ENCODE data around the gene ZNF212.

Gene ZNF212

GRCh38 chr7:149252378-149252777, 12.9 kb downstream of the ZNF212 start:
- no peak overlapping the region for H3K4me3 ChIP-seq (ENCODE audit: low read length)
- no peak overlapping the region for H3K4me2 ChIP-seq (ENCODE audit: low read length)
- H3K4me1 ChIP-seq (ENCODE audit: control insufficient read depth, low read length), result peaks cover 9% of the 10 kb centered on the region
- no peaks in the 10 kb centered on the region for H3K9me2 ChIP-seq (replicated peaks; ENCODE audit: control insufficient read depth, low read length)
- H3K79me2 ChIP-seq (ENCODE audit: control insufficient read depth, low read length), result peaks cover 18% of the 10 kb centered on the region
- H3K36me3 ChIP-seq (ENCODE audit: control insufficient read depth, low read length), result peaks cover 59% of the 10 kb centered on the region
- H3K27me3 ChIP-seq (ENCODE audit: control insufficient read depth, low read length), result no peaks in the 10 kb centered on the region
- TF ChIP-seq EZH2phosphoT487 (IDR thresholded peaks at IDR 0.05; ENCODE audit: borderline replicate concordance, low read length) (no peak), CTCF (IDR thresholded peaks at IDR 0.05; ENCODE audit: low read depth, low read length, poor library complexity, severe bottlenecking) (no peak)
- no peaks in the 10 kb centered on the region for H3K9me3 ChIP-seq (ENCODE audit: control insufficient read depth, insufficient read depth, low read length)
- no peak overlapping the region for H3K27ac ChIP-seq (ENCODE audit: low read depth, low read length)
- no peaks in the 10 kb centered on the region for H4K20me1 ChIP-seq (ENCODE audit: control insufficient read depth, insufficient read depth, low read depth, low read length)
- 0 out of 2 replicates have a peak, but pooled peaks cover 4% of the 10 kb centered on the region for H3F3A ChIP-seq (ENCODE audit: control insufficient read depth, insufficient read depth)

GRCh38 chr7:149253665-149254064, 14.2 kb downstream of the ZNF212 start:
- TF ChIP-seq EZH2phosphoT487 (IDR thresholded peaks at IDR 0.05; ENCODE audit: borderline replicate concordance, low read length) (no peak), CTCF (IDR thresholded peaks at IDR 0.05; ENCODE audit: low read depth, low read length, poor library complexity, severe bottlenecking) (no peak)
- Histone ChIP-seq H4K20me1 (ENCODE audit: control insufficient read depth, insufficient read depth, low read depth, low read length) (no peaks in the 10 kb centered on the region), H3F3A (ENCODE audit: control insufficient read depth, insufficient read depth) (peaks cover 11% of the 10 kb centered on the region), H3K4me1 (ENCODE audit: control insufficient read depth, low read length) (peaks cover 1% of the 10 kb centered on the region), H3K27ac (ENCODE audit: low read depth, low read length) (no peak overlapping the region), H3K79me2 (ENCODE audit: control insufficient read depth, low read length) (peaks cover 6% of the 10 kb centered on the region), H3K9me2 (replicated peaks; ENCODE audit: control insufficient read depth, low read length) (no peaks in the 10 kb centered on the region), H3K9me3 (ENCODE audit: control insufficient read depth, insufficient read depth, low read length) (no peaks in the 10 kb centered on the region), H3K27me3 (ENCODE audit: control insufficient read depth, low read length) (no peaks in the 10 kb centered on the region), H3K4me3 (ENCODE audit: low read length) (no peak overlapping the region), H3K4me2 (ENCODE audit: low read length) (no peak overlapping the region), H3K36me3 (ENCODE audit: control insufficient read depth, low read length) (peaks cover 53% of the 10 kb centered on the region)

- Histone ChIP-seq H3K4me2 (ENCODE audit: low read length) (no peak overlapping the region), H3K36me3 (ENCODE audit: control insufficient read depth, low read length) (peaks cover 53% of the 10 kb centered on the region), H3K4me3 (ENCODE audit: low read length) (no peak overlapping the region), H4K20me1 (ENCODE audit: control insufficient read depth, insufficient read depth, low read depth, low read length) (no peaks in the 10 kb centered on the region), H3F3A (ENCODE audit: control insufficient read depth, insufficient read depth) (peaks cover 11% of the 10 kb centered on the region), H3K27ac (ENCODE audit: low read depth, low read length) (no peak overlapping the region), H3K9me2 (replicated peaks; ENCODE audit: control insufficient read depth, low read length) (no peaks in the 10 kb centered on the region), H3K79me2 (ENCODE audit: control insufficient read depth, low read length) (0 out of 2 replicates have a peak, but pooled peaks cover 3% of the 10 kb centered on the region), H3K27me3 (ENCODE audit: control insufficient read depth, low read length) (no peaks in the 10 kb centered on the region), H3K4me1 (ENCODE audit: control insufficient read depth, low read length) (no peaks in the 10 kb centered on the region), H3K9me3 (ENCODE audit: control insufficient read depth, insufficient read depth, low read length) (no peaks in the 10 kb centered on the region)
- no peak for TF ChIP-seq EZH2phosphoT487 (IDR thresholded peaks at IDR 0.05; ENCODE audit: borderline replicate concordance, low read length)
Measured at GRCh38 chr7:149254181-149254858, 14.9 kb downstream of the ZNF212 start.

GRCh38 chr7:149255174-149255573, 15.7 kb downstream of the ZNF212 start:
- H3K36me3 ChIP-seq (ENCODE audit: control insufficient read depth, low read length), result peaks cover 52% of the 10 kb centered on the region
- H3K79me2 ChIP-seq (ENCODE audit: control insufficient read depth, low read length), result no peaks in the 10 kb centered on the region

More at GRCh38 chr7:149255174-149255573, 15.7 kb downstream of the ZNF212 start:
- H3K27me3 ChIP-seq (ENCODE audit: control insufficient read depth, low read length), result no peaks in the 10 kb centered on the region
- H4K20me1 ChIP-seq (ENCODE audit: control insufficient read depth, insufficient read depth, low read depth, low read length), result no peaks in the 10 kb centered on the region
- TF ChIP-seq CTCF (IDR thresholded peaks at IDR 0.05; ENCODE audit: low read depth, low read length, poor library complexity, severe bottlenecking) (no peak), EZH2phosphoT487 (IDR thresholded peaks at IDR 0.05; ENCODE audit: borderline replicate concordance, low read length) (no peak)
- no peaks in the 10 kb centered on the region for H3K9me2 ChIP-seq (replicated peaks; ENCODE audit: control insufficient read depth, low read length)
- no peak overlapping the region for H3K4me3 ChIP-seq (ENCODE audit: low read length)
- peaks cover 13% of the 10 kb centered on the region for H3F3A ChIP-seq (ENCODE audit: control insufficient read depth, insufficient read depth)
- H3K27ac ChIP-seq (ENCODE audit: low read depth, low read length), result no peak overlapping the region
- H3K9me3 ChIP-seq (ENCODE audit: control insufficient read depth, insufficient read depth, low read length), result no peaks in the 10 kb centered on the region
- no peaks in the 10 kb centered on the region for H3K4me1 ChIP-seq (ENCODE audit: control insufficient read depth, low read length)
- H3K4me2 ChIP-seq (ENCODE audit: low read length), result no peak overlapping the region

Measured in DOHH2 (cell line).